ENCODE results near the gene CHST10.

Gene CHST10

GRCh38 chr2:100413571-100413970, 3.9 kb downstream of the CHST10 start:
- no peaks in the 10 kb centered on the region for H3K27me3 ChIP-seq (ENCODE audit: insufficient read depth, insufficient read length)
- peaks cover 24% of the 10 kb centered on the region for H3K36me3 ChIP-seq (ENCODE audit: insufficient read depth, insufficient read length, low read length)
- H3K9ac ChIP-seq (ENCODE audit: insufficient read length, low read depth), result no peak overlapping the region
- TF ChIP-seq ZNF274 (IDR thresholded peaks at IDR 0.05; ENCODE audit: low read depth, low read length) (no peak), SUZ12 (IDR thresholded peaks at IDR 0.05; ENCODE audit: extremely low read depth, insufficient read depth, insufficient read length) (no peak), YY1 (IDR thresholded peaks at IDR 0.05; ENCODE audit: insufficient read depth, insufficient read length) (no peak)
- H3K4me1 ChIP-seq (ENCODE audit: insufficient read depth, insufficient read length), result peaks cover 24% of the 10 kb centered on the region
- no peaks in the 10 kb centered on the region for H3K9me3 ChIP-seq (ENCODE audit: insufficient read depth, low read length)
- no peak overlapping the region for H3K4me3 ChIP-seq (ENCODE audit: insufficient read length, low read depth)
- peak; percentile 32 for DNase-seq (ENCODE audit: low read depth, low spot score)

GRCh38 chr2:100412881-100413321, 4.6 kb downstream of the CHST10 start:
- TF ChIP-seq ZNF274 (IDR thresholded peaks at IDR 0.05; ENCODE audit: low read depth, low read length) (no peak), SUZ12 (IDR thresholded peaks at IDR 0.05; ENCODE audit: extremely low read depth, insufficient read depth, insufficient read length) (no peak), YY1 (IDR thresholded peaks at IDR 0.05; ENCODE audit: insufficient read depth, insufficient read length) (no peak)
- Histone ChIP-seq H3K4me1 (ENCODE audit: insufficient read depth, insufficient read length) (peaks cover 24% of the 10 kb centered on the region), H3K9ac (ENCODE audit: insufficient read length, low read depth) (no peak overlapping the region), H3K36me3 (ENCODE audit: insufficient read depth, insufficient read length, low read length) (peaks cover 28% of the 10 kb centered on the region), H3K27me3 (ENCODE audit: insufficient read depth, insufficient read length) (no peaks in the 10 kb centered on the region), H3K9me3 (ENCODE audit: insufficient read depth, low read length) (no peaks in the 10 kb centered on the region), H3K4me3 (ENCODE audit: insufficient read length, low read depth) (no peak overlapping the region)
- DNase-seq (ENCODE audit: low read depth, low spot score), result peak; percentile 54

GRCh38 chr2:100412466-100412865, 5.0 kb downstream of the CHST10 start:
- H3K4me3 ChIP-seq (ENCODE audit: insufficient read length, low read depth), result no peak overlapping the region
- peaks cover 30% of the 10 kb centered on the region for H3K36me3 ChIP-seq (ENCODE audit: insufficient read depth, insufficient read length, low read length)
- TF ChIP-seq ZNF274 (IDR thresholded peaks at IDR 0.05; ENCODE audit: low read depth, low read length) (no peak), SUZ12 (IDR thresholded peaks at IDR 0.05; ENCODE audit: extremely low read depth, insufficient read depth, insufficient read length) (no peak), YY1 (IDR thresholded peaks at IDR 0.05; ENCODE audit: insufficient read depth, insufficient read length) (no peak)
- H3K27me3 ChIP-seq (ENCODE audit: insufficient read depth, insufficient read length), result no peaks in the 10 kb centered on the region
- DNase-seq (ENCODE audit: low read depth, low spot score), result no peak
- peaks cover 24% of the 10 kb centered on the region for H3K4me1 ChIP-seq (ENCODE audit: insufficient read depth, insufficient read length)
- H3K9me3 ChIP-seq (ENCODE audit: insufficient read depth, low read length), result no peaks in the 10 kb centered on the region
- H3K9ac ChIP-seq (ENCODE audit: insufficient read length, low read depth), result no peak overlapping the region

GRCh38 chr2:100411841-100412292, 5.6 kb downstream of the CHST10 start:
- Histone ChIP-seq H3K27me3 (ENCODE audit: insufficient read depth, insufficient read length) (no peaks in the 10 kb centered on the region), H3K9ac (ENCODE audit: insufficient read length, low read depth) (no peak overlapping the region), H3K9me3 (ENCODE audit: insufficient read depth, low read length) (no peaks in the 10 kb centered on the region), H3K4me1 (ENCODE audit: insufficient read depth, insufficient read length) (peaks cover 24% of the 10 kb centered on the region), H3K4me3 (ENCODE audit: insufficient read length, low read depth) (no peak overlapping the region), H3K36me3 (ENCODE audit: insufficient read depth, insufficient read length, low read length) (peaks cover 36% of the 10 kb centered on the region)
- no peak for TF ChIP-seq SUZ12 (IDR thresholded peaks at IDR 0.05; ENCODE audit: extremely low read depth, insufficient read depth, insufficient read length)
- no peak for TF ChIP-seq YY1 (IDR thresholded peaks at IDR 0.05; ENCODE audit: insufficient read depth, insufficient read length)
- no peak for TF ChIP-seq ZNF274 (IDR thresholded peaks at IDR 0.05; ENCODE audit: low read depth, low read length)
- DNase-seq (ENCODE audit: low read depth, low spot score), result peak; percentile 69

GRCh38 chr2:100409975-100410647, 7.4 kb downstream of the CHST10 start:
- Histone ChIP-seq H3K4me1 (ENCODE audit: insufficient read depth, insufficient read length) (peaks cover 24% of the 10 kb centered on the region), H3K4me3 (ENCODE audit: insufficient read length, low read depth) (no peak overlapping the region), H3K9ac (ENCODE audit: insufficient read length, low read depth) (no peak overlapping the region), H3K9me3 (ENCODE audit: insufficient read depth, low read length) (no peaks in the 10 kb centered on the region), H3K27me3 (ENCODE audit: insufficient read depth, insufficient read length) (no peaks in the 10 kb centered on the region), H3K36me3 (ENCODE audit: insufficient read depth, insufficient read length, low read length) (peaks cover 54% of the 10 kb centered on the region)
- DNase-seq (ENCODE audit: low read depth, low spot score), result no peak
- TF ChIP-seq SUZ12 (IDR thresholded peaks at IDR 0.05; ENCODE audit: extremely low read depth, insufficient read depth, insufficient read length) (no peak), YY1 (IDR thresholded peaks at IDR 0.05; ENCODE audit: insufficient read depth, insufficient read length) (no peak), ZNF274 (IDR thresholded peaks at IDR 0.05; ENCODE audit: low read depth, low read length) (no peak)

GRCh38 chr2:100409461-100409860, 8.0 kb downstream of the CHST10 start:
- no peaks in the 10 kb centered on the region for H3K27me3 ChIP-seq (ENCODE audit: insufficient read depth, insufficient read length)
- no peak overlapping the region for H3K9ac ChIP-seq (ENCODE audit: insufficient read length, low read depth)
- peaks cover 24% of the 10 kb centered on the region for H3K4me1 ChIP-seq (ENCODE audit: insufficient read depth, insufficient read length)
- peaks cover 54% of the 10 kb centered on the region for H3K36me3 ChIP-seq (ENCODE audit: insufficient read depth, insufficient read length, low read length)
- DNase-seq (ENCODE audit: low read depth, low spot score), result no peak
- no peaks in the 10 kb centered on the region for H3K9me3 ChIP-seq (ENCODE audit: insufficient read depth, low read length)
- H3K4me3 ChIP-seq (ENCODE audit: insufficient read length, low read depth), result no peak overlapping the region
- TF ChIP-seq ZNF274 (IDR thresholded peaks at IDR 0.05; ENCODE audit: low read depth, low read length) (no peak), YY1 (IDR thresholded peaks at IDR 0.05; ENCODE audit: insufficient read depth, insufficient read length) (no peak), SUZ12 (IDR thresholded peaks at IDR 0.05; ENCODE audit: extremely low read depth, insufficient read depth, insufficient read length) (no peak)

- Histone ChIP-seq H3K36me3 (ENCODE audit: insufficient read depth, insufficient read length, low read length) (peaks cover 55% of the 10 kb centered on the region), H3K4me1 (ENCODE audit: insufficient read depth, insufficient read length) (peaks cover 20% of the 10 kb centered on the region), H3K4me3 (ENCODE audit: insufficient read length, low read depth) (no peak overlapping the region), H3K9me3 (ENCODE audit: insufficient read depth, low read length) (no peaks in the 10 kb centered on the region), H3K27me3 (ENCODE audit: insufficient read depth, insufficient read length) (no peaks in the 10 kb centered on the region), H3K9ac (ENCODE audit: insufficient read length, low read depth) (no peak overlapping the region)
- TF ChIP-seq SUZ12 (IDR thresholded peaks at IDR 0.05; ENCODE audit: extremely low read depth, insufficient read depth, insufficient read length), result no peak
- TF ChIP-seq ZNF274 (IDR thresholded peaks at IDR 0.05; ENCODE audit: low read depth, low read length), result no peak
- TF ChIP-seq YY1 (IDR thresholded peaks at IDR 0.05; ENCODE audit: insufficient read depth, insufficient read length), result no peak
- no peak for DNase-seq (ENCODE audit: low read depth, low spot score)
Measured at GRCh38 chr2:100408941-100409340, 8.5 kb downstream of the CHST10 start.
